Caco-2 (cell line): ENCODE measurements around the gene SLC9A3. TPM values are rescaled to one million over a fixed set of nuclear protein-coding genes. Genes with fewer than 3 reads are reported as not detected.

ENCODE experiments used
- BruUV-seq: library from RNA; stranded (reverse); fragments of 400-500 nt; replicated peaks from 2 replicates; lab custom pipeline; 2021; lab: Mats Ljungman, UMichigan
- CTCF ChIA-PET: fragments of 300-600 bp; sonication (Branson Sonifier 250); formaldehyde crosslinking; loops from one replicate; lab custom pipeline; 2022; ENCODE audit warnings: antibody characterized with exemption; lab: Charles Lee
- POLR2A ChIA-PET: fragments of 300-600 bp; sonication (Branson Sonifier 250); formaldehyde crosslinking; loops from one replicate; lab custom pipeline; 2022; ENCODE audit warnings: antibody characterized with exemption; lab: Charles Lee
- DNase-seq, 2 experiments: peaks; one replicate each; pipeline versions ENCODE4 v3.0.0 to v3.0.0-alpha.2; 2020 to 2022
- H3K27me3 ChIP-seq: replicated peaks from 2 replicates; pipeline ENCODE4 v1.6.0; 2011; ENCODE audit warnings: low read length; ENCODE audit not compliant: control insufficient read depth, insufficient read depth
- H3K36me3 ChIP-seq: 2 replicates; pipeline ENCODE4 v1.5.1; 2011; ENCODE audit warnings: low read length; ENCODE audit not compliant: control insufficient read depth, insufficient read depth
- H3K4me1 ChIP-seq: fragments of 250-450 bp; sonication (Bioruptor Pico); 2 replicates; pipeline ENCODE4 v1.5.1; 2020; ENCODE audit warnings: mild to moderate bottlenecking
- H3K4me3 ChIP-seq: 2 replicates; pipeline ENCODE4 v1.5.1; 2011; ENCODE audit warnings: low read depth, mild to moderate bottlenecking, control low read depth, low read length
- H3K9me3 ChIP-seq: fragments of 250-450 bp; sonication (Bioruptor Pico); 2 replicates; pipeline ENCODE4 v1.5.1; 2020; ENCODE audit warnings: mild to moderate bottlenecking, moderate library complexity
- H3K27ac Mint-ChIP-seq: one replicate; pipeline ENCODE4 v1.8.0; 2022; ENCODE audit warnings: mixed read lengths; ENCODE audit not compliant: unreplicated experiment
- H3K27me3 Mint-ChIP-seq: one replicate; pipeline ENCODE4 v1.8.0; 2022; ENCODE audit warnings: mixed read lengths; ENCODE audit not compliant: insufficient read depth, unreplicated experiment
- H3K36me3 Mint-ChIP-seq: one replicate; pipeline ENCODE4 v1.8.0; 2022; ENCODE audit warnings: mild to moderate bottlenecking, mixed read lengths; ENCODE audit not compliant: insufficient read depth, unreplicated experiment
- H3K4me1 Mint-ChIP-seq: one replicate; pipeline ENCODE4 v1.8.0; 2022; ENCODE audit warnings: low read depth, mixed read lengths; ENCODE audit not compliant: unreplicated experiment
- H3K4me3 Mint-ChIP-seq: one replicate; pipeline ENCODE4 v1.8.0; 2022; ENCODE audit warnings: mild to moderate bottlenecking, moderate library complexity, mixed read lengths; ENCODE audit not compliant: unreplicated experiment
- H3K9me3 Mint-ChIP-seq: one replicate; pipeline ENCODE4 v1.8.0; 2022; ENCODE audit warnings: mixed read lengths; ENCODE audit not compliant: unreplicated experiment
- CTCF ChIP-seq, 2 experiments: fragments of 200-600 bp in 1 of 2; IDR thresholded peaks; 1 replicate in 1 of 2; 2 replicates in 1 of 2; pipeline versions ENCODE4 v1.5.1 to v1.8.0; 2011 to 2022; ENCODE audit warnings: antibody characterized with exemption in 1 of 2, control low read depth in 1 of 2, inconsistent platforms in 1 of 2, low read depth in 1 of 2, low read length in 1 of 2, mild to moderate bottlenecking in 1 of 2, moderate library complexity in 1 of 2; ENCODE audit not compliant: insufficient read depth in 1 of 2, severe bottlenecking in 1 of 2, unreplicated experiment in 1 of 2
- intact Hi-C: fragments of 100-400 bp; cut with micrococcal nuclease; formaldehyde crosslinking; loops from one replicate; pipeline ENCODE4 v1.10.0; 2022; ENCODE audit not compliant: unreplicated experiment
- total RNA-seq: library from RNA; stranded (reverse); gene quantifications from 2 replicates; pipeline ENCODE4 v1.2.3, GENCODE V29; 2022

SLC9A3 gene
- total RNA-seq, 1 experiment from 2014 or later: 3.4 TPM

GRCh38 chr5:545641-546375 lies 21.6 kb upstream of the SLC9A3 start:
- no TSS peak for BruUV-seq
- DNase-seq: peak in 1 of 2 experiments; percentile 19
- no peaks in the 10 kb centered on the region for H3K36me3 ChIP-seq
- no peaks in the 10 kb centered on the region for H3K9me3 ChIP-seq
- Mint-ChIP-seq H3K4me3 (no peak overlapping the region), H3K4me1 (no peaks in the 10 kb centered on the region), H3K9me3 (no peaks in the 10 kb centered on the region), H3K27me3 (peaks cover 9% of the 10 kb centered on the region), H3K27ac (no peak overlapping the region), H3K36me3 (no peaks in the 10 kb centered on the region)
- intact Hi-C loops: no loop called here
- no peak overlapping the region for H3K4me3 ChIP-seq
- CTCF ChIA-PET: no interaction called here
- TF ChIP-seq CTCF (IDR thresholded peaks at IDR 0.05; ENCODE audit: insufficient read depth in 1 of 2, low read depth in 1 of 2, low read length in 1 of 2, severe bottlenecking in 1 of 2, unreplicated experiment in 1 of 2): no peak
- peaks cover 10% of the 10 kb centered on the region for H3K4me1 ChIP-seq
- POLR2A ChIA-PET: no interaction called here
- H3K27me3 ChIP-seq: no peaks in the 10 kb centered on the region

DNA sequence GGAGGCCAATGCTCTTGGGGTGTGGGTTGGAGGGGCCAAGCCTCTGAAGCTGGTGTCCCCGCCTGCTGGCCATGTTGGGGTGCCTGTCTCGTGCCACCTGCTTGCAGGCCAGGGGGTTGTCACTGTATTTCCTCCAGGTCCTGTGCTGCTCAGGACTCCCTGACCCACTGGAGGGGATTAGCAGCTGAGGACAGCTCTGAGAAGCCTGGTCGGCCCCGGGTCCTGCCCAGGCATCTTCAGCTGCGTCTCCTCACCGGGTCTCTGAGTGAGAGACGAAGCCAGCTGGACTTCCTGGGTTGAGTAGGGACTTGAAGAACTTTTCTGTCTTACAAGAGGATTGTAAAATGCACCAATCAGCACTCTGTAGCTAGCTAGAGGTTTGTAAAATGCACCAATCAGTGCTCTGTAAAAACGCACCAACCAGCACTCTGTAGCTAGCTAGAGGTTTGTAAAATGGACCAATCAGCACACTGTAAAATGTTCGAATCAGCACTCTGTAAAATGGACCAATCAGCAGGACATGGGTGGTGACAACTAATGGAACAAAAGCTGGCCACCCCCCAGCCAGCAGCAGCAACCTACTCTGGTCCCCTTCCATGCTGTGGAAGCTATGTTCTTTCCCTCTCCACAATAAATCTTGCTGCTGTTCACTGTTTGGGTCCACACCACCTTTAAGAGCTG lies 20.6 kb upstream of the SLC9A3 start:
- Histone ChIP-seq H3K4me1 (peaks cover 10% of the 10 kb centered on the region), H3K36me3 (no peaks in the 10 kb centered on the region), H3K4me3 (no peak overlapping the region), H3K27me3 (no peaks in the 10 kb centered on the region), H3K9me3 (no peaks in the 10 kb centered on the region)
- Mint-ChIP-seq H3K36me3 (no peaks in the 10 kb centered on the region), H3K27ac (no peak overlapping the region), H3K9me3 (no peaks in the 10 kb centered on the region), H3K4me3 (no peak overlapping the region), H3K4me1 (no peaks in the 10 kb centered on the region), H3K27me3 (peaks cover 3% of the 10 kb centered on the region)
- intact Hi-C loops: no loop called here
- ChIA-PET CTCF (no interaction called here), POLR2A (no interaction called here)
- BruUV-seq: no TSS peak
- TF ChIP-seq CTCF (IDR thresholded peaks at IDR 0.05; ENCODE audit: insufficient read depth in 1 of 2, low read depth in 1 of 2, low read length in 1 of 2, severe bottlenecking in 1 of 2, unreplicated experiment in 1 of 2): no peak
- DNase-seq: no peak

DNA sequence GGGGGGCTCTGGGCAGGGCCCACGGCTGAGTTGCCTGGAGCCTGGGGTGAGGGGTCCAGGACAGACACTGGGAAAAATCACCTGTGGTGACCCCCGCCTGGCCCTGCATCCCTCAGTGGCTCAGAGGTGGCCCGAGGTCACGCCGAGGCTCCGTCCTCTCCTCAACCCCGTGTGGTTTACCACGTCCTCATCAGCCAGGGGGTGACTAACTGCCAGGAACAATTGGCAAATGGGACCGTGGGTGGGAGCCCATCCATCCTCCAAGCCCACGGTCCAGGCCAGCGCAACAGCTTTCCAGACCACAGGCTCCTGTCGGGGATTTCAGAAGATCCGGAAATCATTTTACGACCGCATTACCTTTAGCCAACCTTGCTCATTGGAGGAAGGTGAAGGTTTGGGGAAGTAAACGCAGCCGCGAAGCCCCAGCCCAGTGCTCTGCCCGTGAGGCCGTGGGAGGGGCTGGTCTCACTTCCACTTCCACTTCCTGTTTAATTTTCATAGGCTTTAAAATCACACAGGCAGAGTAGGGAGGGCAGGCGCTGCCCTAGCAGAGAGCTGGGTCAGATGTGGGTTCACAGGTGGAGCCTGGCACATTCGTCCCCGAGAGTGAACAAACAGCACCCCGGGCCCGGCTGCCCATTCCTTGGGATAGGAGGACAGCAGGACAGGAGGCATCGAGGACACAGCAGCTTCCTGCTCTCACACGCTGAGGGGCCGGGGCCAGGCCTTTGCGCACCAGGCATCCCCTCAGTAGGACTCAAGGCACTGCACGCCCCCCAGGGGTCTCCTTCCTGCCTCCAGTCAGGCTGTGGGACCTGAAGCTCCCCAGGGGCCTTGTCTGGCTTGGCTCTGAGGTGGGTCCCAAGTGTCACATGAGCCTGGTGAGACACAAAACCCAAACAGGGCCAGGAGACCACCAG lies 19.8 kb upstream of the SLC9A3 start:
- Mint-ChIP-seq H3K4me1 (no peaks in the 10 kb centered on the region), H3K4me3 (no peak overlapping the region), H3K27ac (no peak overlapping the region), H3K9me3 (no peaks in the 10 kb centered on the region), H3K27me3 (peaks cover under 1% of the 10 kb centered on the region), H3K36me3 (no peaks in the 10 kb centered on the region)
- Histone ChIP-seq H3K36me3 (no peaks in the 10 kb centered on the region), H3K4me1 (peaks cover 10% of the 10 kb centered on the region), H3K4me3 (no peak overlapping the region), H3K9me3 (no peaks in the 10 kb centered on the region), H3K27me3 (no peaks in the 10 kb centered on the region)
- intact Hi-C loops: no loop called here
- peak in 1 of 2 experiments; percentile 30 for DNase-seq
- BruUV-seq: no TSS peak
- no peak for TF ChIP-seq CTCF (IDR thresholded peaks at IDR 0.05; ENCODE audit: insufficient read depth in 1 of 2, low read depth in 1 of 2, low read length in 1 of 2, severe bottlenecking in 1 of 2, unreplicated experiment in 1 of 2)
- POLR2A ChIA-PET: no interaction called here
- CTCF ChIA-PET: no interaction called here
